Fibroblast of lung (primary cell): ENCODE results near the gene MAN1A1.

Experiments
- EZH2 ChIP-seq: IDR thresholded peaks from 2 replicates; pipeline ENCODE4 v1.5.1; 2012; ENCODE audit warnings: low read length, control low read depth, mild to moderate bottlenecking; ENCODE audit errors: missing control alignments
- TF ChIP-seq, protein P1 (sequence below), 2 donors: IDR thresholded peaks in 1 of 2; conservative IDR thresholded peaks in 1 of 2; 1 replicate in 1 of 2; 2 replicates in 1 of 2; pipeline ENCODE4 v1.5.1; 2011 to 2012; ENCODE audit warnings: low read length in 2 of 2, control low read depth in 1 of 2, inconsistent platforms in 1 of 2, low read depth in 1 of 2, mild to moderate bottlenecking in 1 of 2

DNA sequence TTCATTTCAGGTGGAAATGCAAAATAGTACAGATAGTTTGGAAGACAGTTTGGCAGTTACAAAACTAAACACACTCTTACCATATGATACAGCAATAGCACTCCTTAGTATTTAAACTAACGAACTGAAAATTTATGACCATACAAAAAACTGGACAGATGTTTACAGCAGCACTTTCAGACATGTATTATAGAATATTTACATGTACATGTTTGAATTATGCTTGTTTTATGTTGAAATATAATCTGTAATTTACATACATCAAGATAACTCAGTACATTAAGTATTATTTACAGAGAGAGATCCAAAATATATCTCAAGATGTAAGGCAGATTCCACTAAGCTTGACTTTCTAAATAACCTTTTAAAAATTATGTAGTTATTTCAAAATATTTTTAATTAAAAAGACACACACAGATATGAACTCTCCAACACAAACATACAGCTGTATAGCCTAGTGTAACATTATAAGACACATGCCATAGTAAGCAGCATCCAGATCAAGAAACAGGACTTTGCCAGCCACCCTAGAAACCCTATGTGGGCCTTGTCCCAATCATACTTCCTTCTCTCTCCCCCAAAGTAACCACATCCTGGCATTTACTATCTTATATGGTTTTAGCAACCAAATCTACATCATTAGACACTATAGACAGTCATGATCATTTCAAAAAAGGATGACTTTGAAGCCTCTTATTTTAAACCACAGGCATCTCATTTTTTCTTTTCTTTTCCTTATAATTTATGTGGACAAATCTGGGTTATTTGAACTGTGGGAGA, 82.2 kb downstream of the MAN1A1 start:
- TF ChIP-seq, protein P1, sequence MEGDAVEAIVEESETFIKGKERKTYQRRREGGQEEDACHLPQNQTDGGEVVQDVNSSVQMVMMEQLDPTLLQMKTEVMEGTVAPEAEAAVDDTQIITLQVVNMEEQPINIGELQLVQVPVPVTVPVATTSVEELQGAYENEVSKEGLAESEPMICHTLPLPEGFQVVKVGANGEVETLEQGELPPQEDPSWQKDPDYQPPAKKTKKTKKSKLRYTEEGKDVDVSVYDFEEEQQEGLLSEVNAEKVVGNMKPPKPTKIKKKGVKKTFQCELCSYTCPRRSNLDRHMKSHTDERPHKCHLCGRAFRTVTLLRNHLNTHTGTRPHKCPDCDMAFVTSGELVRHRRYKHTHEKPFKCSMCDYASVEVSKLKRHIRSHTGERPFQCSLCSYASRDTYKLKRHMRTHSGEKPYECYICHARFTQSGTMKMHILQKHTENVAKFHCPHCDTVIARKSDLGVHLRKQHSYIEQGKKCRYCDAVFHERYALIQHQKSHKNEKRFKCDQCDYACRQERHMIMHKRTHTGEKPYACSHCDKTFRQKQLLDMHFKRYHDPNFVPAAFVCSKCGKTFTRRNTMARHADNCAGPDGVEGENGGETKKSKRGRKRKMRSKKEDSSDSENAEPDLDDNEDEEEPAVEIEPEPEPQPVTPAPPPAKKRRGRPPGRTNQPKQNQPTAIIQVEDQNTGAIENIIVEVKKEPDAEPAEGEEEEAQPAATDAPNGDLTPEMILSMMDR (conservative IDR thresholded peaks at IDR 0.05 in 1 of 2, IDR thresholded peaks at IDR 0.05 in 1 of 2; ENCODE audit: low read depth in 1 of 2, low read length in 2 of 2), result no peak
- TF ChIP-seq EZH2, result no peak
